K562 (cell line): ENCODE results near the gene PLD1. TPM values are rescaled to one million over a fixed set of nuclear protein-coding genes. Genes with fewer than 3 reads are reported as not detected.

Source experiments
- ARNT ChIP-seq, 2 experiments: fragments of 450-650 bp; IDR thresholded peaks; 2 replicates each; pipeline ENCODE4 v1.6.1; 2016; ENCODE audit warnings: mild to moderate bottlenecking in 1 of 2
- CBFA2T3 ChIP-seq: fragments of 450-650 bp; IDR thresholded peaks from 2 replicates; pipeline ENCODE4 v1.6.1; 2017
- CXXC5 ChIP-seq: fragments of 250-450 bp; sonication (Bioruptor Pico); IDR thresholded peaks from 2 replicates; pipeline ENCODE4 v1.8.0; 2022; ENCODE audit warnings: inconsistent platforms, mild to moderate bottlenecking, moderate library complexity
- ELF2 ChIP-seq: fragments of 250-450 bp; sonication (Bioruptor Pico); IDR thresholded peaks from 2 replicates; pipeline ENCODE4 v1.5.0; 2021; ENCODE audit warnings: mild to moderate bottlenecking
- ETS2 ChIP-seq: IDR thresholded peaks from 2 replicates; pipeline ENCODE4 v1.6.1; 2016; ENCODE audit warnings: borderline replicate concordance, missing genetic modification characterization, mild to moderate bottlenecking, moderate library complexity, missing compliant biosample characterization; ENCODE audit not compliant: poor library complexity, severe bottlenecking
- EZH2 ChIP-seq: IDR thresholded peaks from 2 replicates; pipeline ENCODE4 v1.6.1; 2012; ENCODE audit warnings: low read depth, mild to moderate bottlenecking, inconsistent platforms, low read length, borderline replicate concordance
- HMG20B ChIP-seq: fragments of 250-450 bp; sonication (Bioruptor Pico); IDR thresholded peaks from 2 replicates; pipeline ENCODE4 v1.5.0; 2021; ENCODE audit warnings: mild to moderate bottlenecking
- KLF1 ChIP-seq: fragments of 450-650 bp; IDR thresholded peaks from 2 replicates; pipeline ENCODE4 v1.6.1; 2016; ENCODE audit warnings: missing genetic modification characterization, missing compliant biosample characterization
- KLF16 ChIP-seq: IDR thresholded peaks from 2 replicates; pipeline ENCODE4 v1.6.1; 2016; ENCODE audit warnings: antibody characterized with exemption
- MEIS2 ChIP-seq: fragments of 450-650 bp; IDR thresholded peaks from 2 replicates; pipeline ENCODE4 v1.6.1; 2014; ENCODE audit warnings: mild to moderate bottlenecking; ENCODE audit not compliant: partially characterized antibody
- NCOA2 ChIP-seq, 2 experiments: fragments of 450-650 bp; IDR thresholded peaks; 2 replicates each; pipeline ENCODE4 v1.6.1; 2018; ENCODE audit warnings: mild to moderate bottlenecking in 2 of 2, moderate library complexity in 1 of 2; ENCODE audit not compliant: partially characterized antibody in 2 of 2
- NCOA6 ChIP-seq: fragments of 450-650 bp; IDR thresholded peaks from 2 replicates; pipeline ENCODE4 v1.6.1; 2017; ENCODE audit warnings: mild to moderate bottlenecking
- SMAD1 ChIP-seq: fragments of 150-350 bp; IDR thresholded peaks from 2 replicates; pipeline ENCODE4 v1.6.1; 2014; ENCODE audit warnings: low read length, low read depth; ENCODE audit not compliant: partially characterized antibody
- SMARCA4 ChIP-seq: fragments of 450-650 bp; IDR thresholded peaks from 2 replicates; pipeline ENCODE4 v1.6.1; 2016
- SOX6 ChIP-seq: fragments of 450-650 bp; IDR thresholded peaks from 2 replicates; pipeline ENCODE4 v1.6.1; 2014; ENCODE audit warnings: mild to moderate bottlenecking
- STAT5A ChIP-seq: IDR thresholded peaks from 2 replicates; pipeline ENCODE4 v1.6.1; 2012; ENCODE audit warnings: low read length, inconsistent platforms, borderline replicate concordance
- TEAD4 ChIP-seq, 2 experiments: sonication (generic) in 1 of 2; formaldehyde crosslinking in 1 of 2; IDR thresholded peaks; 2 replicates each; pipeline versions ENCODE4 v1.6.1 to v1.8.0; 2012 to 2022; ENCODE audit warnings: borderline replicate concordance in 1 of 2, inconsistent platforms in 1 of 2, low read length in 1 of 2, mild to moderate bottlenecking in 1 of 2, missing genetic modification reagents in 1 of 2
- U2AF2 ChIP-seq: fragments of 200-400 bp; formaldehyde crosslinking; optimal IDR thresholded peaks from 2 replicates; pipeline ENCODE3; 2017; ENCODE audit warnings: low read depth, mild to moderate bottlenecking, low read length
- ZNF146 ChIP-seq: IDR thresholded peaks from one replicate; pipeline ENCODE4 v1.6.1; 2018; ENCODE audit warnings: missing compliant biosample characterization; ENCODE audit not compliant: unreplicated experiment
- ZNF197 ChIP-seq: fragments of 200-800 bp; sonication (Bioruptor generic); IDR thresholded peaks from 2 replicates; pipeline ENCODE4 v1.6.1; 2016; ENCODE audit warnings: low read depth, missing genetic modification characterization, missing compliant biosample characterization
- ZNF717 ChIP-seq: fragments of 250-450 bp; sonication (Bioruptor Pico); IDR thresholded peaks from 2 replicates; pipeline ENCODE4 v1.5.0; 2021
- ZNF76 ChIP-seq: fragments of 250-450 bp; sonication (Bioruptor Pico); IDR thresholded peaks from 2 replicates; pipeline ENCODE4 v1.4.0; 2020; ENCODE audit warnings: mild to moderate bottlenecking, moderate library complexity, borderline replicate concordance
- polyA plus RNA-seq, 8 experiments: library from polyadenylated mRNA; depleted of rRNA in 4 of 8; stranded (reverse) in 5 of 8; unstranded in 3 of 8; fragments of >200 nt; fragmentation: Nextera tagmentation in 2 of 8; fragmentation: Illumina TruSeq in 1 of 8; extraction: Ambion mirVana in 2 of 8; extraction: Trizol in 1 of 8; gene quantifications; 2 replicates each; pipeline versions ENCODE4 v1.2.1 to v1.2.3, GENCODE V29; 2011 to 2014; ENCODE audit warnings: inconsistent platforms in 1 of 8, missing spikeins in 1 of 8
- total RNA-seq, 7 experiments: library from RNA; depleted of rRNA in 6 of 7; stranded (reverse); fragments of >200 nt in 6 of 7; fragmentation: Illumina TruSeq in 2 of 7; extraction: Trizol in 2 of 7; gene quantifications; 2 replicates each; pipeline versions ENCODE4 v1.2.1 to v1.2.3, GENCODE V29; 2011 to 2021; ENCODE audit warnings: low replicate concordance in 1 of 7
- TF ChIP-seq, protein P1 (sequence below): fragments of 450-650 bp; IDR thresholded peaks from 2 replicates; pipeline ENCODE4 v1.6.1; 2016; ENCODE audit warnings: mild to moderate bottlenecking
- TF ChIP-seq, protein P2 (sequence below): IDR thresholded peaks from 2 replicates; pipeline ENCODE4 v1.6.1; 2011; ENCODE audit warnings: borderline replicate concordance, low read depth, mild to moderate bottlenecking, moderate library complexity, low read length; ENCODE audit not compliant: insufficient read depth, poor library complexity, severe bottlenecking

PLD1 gene
- total and polyA plus RNA-seq, 9 of the 15 experiments (the other 6 are each of a cell fraction or from before 2014, with no cell fraction given) = 8.4 to 26.1 (median 18.6) TPM

DNA sequence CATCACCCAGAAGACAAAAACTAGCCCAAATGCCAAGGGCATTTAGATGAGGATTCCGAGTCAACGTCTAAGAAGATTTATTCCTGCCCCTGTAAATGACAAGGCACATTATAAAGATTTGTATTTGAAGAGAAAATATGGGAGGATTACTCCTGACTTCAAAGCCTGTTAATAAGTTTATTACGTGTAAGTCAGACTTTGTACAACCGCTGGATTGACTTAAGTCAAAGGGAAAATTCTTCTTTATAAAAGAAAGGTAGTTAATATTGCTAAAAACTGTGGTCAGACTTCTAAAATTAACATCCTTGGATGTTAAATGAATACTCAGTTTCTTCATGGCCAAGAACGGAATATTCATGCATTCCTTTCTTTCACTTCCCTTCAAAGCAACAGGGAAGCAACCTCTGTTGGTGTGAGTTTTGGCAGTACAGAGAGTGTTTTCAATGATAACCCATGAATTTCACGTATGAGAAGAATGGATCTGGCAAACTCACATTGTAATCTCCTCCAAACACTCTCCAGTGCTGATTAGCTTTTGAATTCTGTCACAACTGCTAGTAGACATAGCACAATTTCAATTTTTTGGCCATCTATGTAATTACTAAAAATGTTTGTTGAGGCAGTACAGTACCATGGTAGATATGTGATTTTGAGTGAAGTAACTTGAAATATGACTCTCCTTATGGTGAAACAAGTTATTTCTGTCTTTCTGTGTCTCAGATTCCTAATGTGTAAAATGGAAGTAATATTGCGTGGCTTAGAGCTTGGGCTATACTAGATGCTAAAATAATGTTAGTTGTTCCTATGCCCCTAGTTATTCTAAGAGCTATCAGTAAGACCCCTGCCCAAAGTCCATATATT is 62.0 kb downstream of the PLD1 start (continued):
- TF ChIP-seq ETS2 (tag) (no peak), ELF2 (CRISPR knock-in tag) (no peak), STAT5A (peak; percentile 34; the same call in 1 of the 2 replicates), HMG20B (CRISPR knock-in tag) (no peak), EZH2 (no peak), ZNF717 (no peak), ZNF76 (CRISPR knock-in tag) (no peak), CBFA2T3 (peak; percentile 79), TEAD4 (IDR thresholded peaks at IDR 0.05; ENCODE audit: low read length) (peak; percentile 73), TEAD4 (CRISPR knock-in tag; IDR thresholded peaks at IDR 0.05; ENCODE audit: borderline replicate concordance) (no peak), SMARCA4 (peak; percentile 30; the same call in 1 of the 2 replicates), NCOA2 (IDR thresholded peaks at IDR 0.05; ENCODE audit: partially characterized antibody in 2 of 2) (no peak), U2AF2 (no peak), MEIS2 (peak; percentile 2), KLF16 (no peak), ZNF146 (CRISPR knock-in tag) (no peak), NCOA6 (no peak), ZNF197 (CRISPR knock-in tag) (no peak), ARNT (IDR thresholded peaks at IDR 0.05) (no peak), CXXC5 (no peak), KLF1 (no peak), SOX6 (peak; percentile 66), SMAD1 (no peak)
- TF ChIP-seq, protein P1, sequence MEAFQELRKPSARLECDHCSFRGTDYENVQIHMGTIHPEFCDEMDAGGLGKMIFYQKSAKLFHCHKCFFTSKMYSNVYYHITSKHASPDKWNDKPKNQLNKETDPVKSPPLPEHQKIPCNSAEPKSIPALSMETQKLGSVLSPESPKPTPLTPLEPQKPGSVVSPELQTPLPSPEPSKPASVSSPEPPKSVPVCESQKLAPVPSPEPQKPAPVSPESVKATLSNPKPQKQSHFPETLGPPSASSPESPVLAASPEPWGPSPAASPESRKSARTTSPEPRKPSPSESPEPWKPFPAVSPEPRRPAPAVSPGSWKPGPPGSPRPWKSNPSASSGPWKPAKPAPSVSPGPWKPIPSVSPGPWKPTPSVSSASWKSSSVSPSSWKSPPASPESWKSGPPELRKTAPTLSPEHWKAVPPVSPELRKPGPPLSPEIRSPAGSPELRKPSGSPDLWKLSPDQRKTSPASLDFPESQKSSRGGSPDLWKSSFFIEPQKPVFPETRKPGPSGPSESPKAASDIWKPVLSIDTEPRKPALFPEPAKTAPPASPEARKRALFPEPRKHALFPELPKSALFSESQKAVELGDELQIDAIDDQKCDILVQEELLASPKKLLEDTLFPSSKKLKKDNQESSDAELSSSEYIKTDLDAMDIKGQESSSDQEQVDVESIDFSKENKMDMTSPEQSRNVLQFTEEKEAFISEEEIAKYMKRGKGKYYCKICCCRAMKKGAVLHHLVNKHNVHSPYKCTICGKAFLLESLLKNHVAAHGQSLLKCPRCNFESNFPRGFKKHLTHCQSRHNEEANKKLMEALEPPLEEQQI = no peak
- TF ChIP-seq, protein P2, sequence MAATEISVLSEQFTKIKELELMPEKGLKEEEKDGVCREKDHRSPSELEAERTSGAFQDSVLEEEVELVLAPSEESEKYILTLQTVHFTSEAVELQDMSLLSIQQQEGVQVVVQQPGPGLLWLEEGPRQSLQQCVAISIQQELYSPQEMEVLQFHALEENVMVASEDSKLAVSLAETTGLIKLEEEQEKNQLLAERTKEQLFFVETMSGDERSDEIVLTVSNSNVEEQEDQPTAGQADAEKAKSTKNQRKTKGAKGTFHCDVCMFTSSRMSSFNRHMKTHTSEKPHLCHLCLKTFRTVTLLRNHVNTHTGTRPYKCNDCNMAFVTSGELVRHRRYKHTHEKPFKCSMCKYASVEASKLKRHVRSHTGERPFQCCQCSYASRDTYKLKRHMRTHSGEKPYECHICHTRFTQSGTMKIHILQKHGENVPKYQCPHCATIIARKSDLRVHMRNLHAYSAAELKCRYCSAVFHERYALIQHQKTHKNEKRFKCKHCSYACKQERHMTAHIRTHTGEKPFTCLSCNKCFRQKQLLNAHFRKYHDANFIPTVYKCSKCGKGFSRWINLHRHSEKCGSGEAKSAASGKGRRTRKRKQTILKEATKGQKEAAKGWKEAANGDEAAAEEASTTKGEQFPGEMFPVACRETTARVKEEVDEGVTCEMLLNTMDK = no peak
